Thyroid gland (tissue), 4 donors: ENCODE results near the gene GK. TPM values are rescaled to one million over a fixed set of nuclear protein-coding genes. Genes with fewer than 3 reads are reported as not detected.

ENCODE experiments used
- DNase-seq, 2 donors: peaks; one replicate each; pipeline ENCODE4 v3.0.0-alpha.2; 2019
- H3K27ac ChIP-seq, 3 donors: fragments of 200-600 bp; sonication (generic); 1 replicate in 2 of 3; 2 replicates in 1 of 3; pipeline ENCODE4 v1.5.1; 2016 to 2019; ENCODE audit warnings: mild to moderate bottlenecking in 1 of 3, moderate library complexity in 1 of 3
- H3K27me3 ChIP-seq: fragments of 200-600 bp; sonication (generic); one replicate; pipeline ENCODE4 v1.5.1; 2019
- H3K36me3 ChIP-seq, 2 donors: fragments of 200-600 bp; sonication (generic); one replicate each; pipeline ENCODE4 v1.5.1; 2016 to 2019
- H3K4me1 ChIP-seq, 2 donors: fragments of 200-600 bp; sonication (generic); one replicate each; pipeline ENCODE4 v1.5.1; 2017 to 2019
- H3K4me3 ChIP-seq, 3 donors: fragments of 200-600 bp; sonication (generic); replicated peaks in 1 of 3; 1 replicate in 2 of 3; 2 replicates in 1 of 3; pipeline ENCODE4 v1.5.1; 2016; ENCODE audit warnings: mild to moderate bottlenecking in 1 of 3
- H3K9me3 ChIP-seq: fragments of 200-600 bp; sonication (generic); one replicate; pipeline ENCODE4 v1.5.1; 2017
- POLR2A ChIP-seq, 2 donors: fragments of 450-650 bp; IDR thresholded peaks; one replicate each; pipeline ENCODE4 v1.6.1; 2017; ENCODE audit warnings: antibody characterized with exemption in 2 of 2, mild to moderate bottlenecking in 2 of 2, moderate library complexity in 1 of 2
- WGBS, 2 donors: methylation state at CpG; one replicate each; pipeline ENCODE4 v1.1.5; 2017; 5-methylcytosine and 5-hydroxymethylcytosine counted together
- intact Hi-C: fragments of 100-400 bp; cut with DNase I; formaldehyde crosslinking; loops from one replicate; pipeline ENCODE4 v1.15.1; 2023
- total RNA-seq, 4 donors: library from RNA; depleted of rRNA; stranded (reverse); fragments of >200 nt; gene quantifications; one replicate each; pipeline ENCODE4 v1.2.3, GENCODE V29; 2016
- TF ChIP-seq, protein P1 (sequence below), 6 experiments: fragments of 200-600 bp in 3 of 6; fragments of 450-650 bp in 3 of 6; sonication (generic) in 3 of 6; IDR thresholded peaks; one replicate each; pipeline ENCODE4 v1.5.1; 2016 to 2019; ENCODE audit warnings: antibody characterized with exemption in 6 of 6, mild to moderate bottlenecking in 2 of 6, inconsistent platforms in 1 of 6, moderate library complexity in 1 of 6

The GK gene
- total RNA-seq, 4 donors from 2014 or later: 4.8 to 10.7 (median 9.3) TPM

DNA sequence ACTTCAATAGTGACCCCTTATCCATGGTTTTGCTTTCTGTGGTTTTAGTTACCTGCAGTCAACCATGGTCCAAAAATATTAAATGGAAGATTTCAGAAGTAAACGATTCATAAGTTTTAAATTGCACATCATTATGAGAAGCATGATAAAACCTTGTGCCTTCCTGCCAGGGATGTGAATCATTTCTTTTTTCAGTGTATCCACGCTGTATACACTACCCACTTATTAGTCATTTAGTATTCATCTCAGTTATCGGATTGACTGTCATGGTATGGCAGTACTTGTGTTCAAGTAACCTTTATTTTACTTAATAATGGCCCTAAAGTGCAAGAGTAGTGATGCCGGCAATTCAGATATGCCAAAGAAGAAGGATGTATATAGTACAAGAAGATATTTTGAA, 38.0 kb upstream of the GK start:
- TF ChIP-seq POLR2A (IDR thresholded peaks at IDR 0.05): no peak
- TF ChIP-seq, protein P1, sequence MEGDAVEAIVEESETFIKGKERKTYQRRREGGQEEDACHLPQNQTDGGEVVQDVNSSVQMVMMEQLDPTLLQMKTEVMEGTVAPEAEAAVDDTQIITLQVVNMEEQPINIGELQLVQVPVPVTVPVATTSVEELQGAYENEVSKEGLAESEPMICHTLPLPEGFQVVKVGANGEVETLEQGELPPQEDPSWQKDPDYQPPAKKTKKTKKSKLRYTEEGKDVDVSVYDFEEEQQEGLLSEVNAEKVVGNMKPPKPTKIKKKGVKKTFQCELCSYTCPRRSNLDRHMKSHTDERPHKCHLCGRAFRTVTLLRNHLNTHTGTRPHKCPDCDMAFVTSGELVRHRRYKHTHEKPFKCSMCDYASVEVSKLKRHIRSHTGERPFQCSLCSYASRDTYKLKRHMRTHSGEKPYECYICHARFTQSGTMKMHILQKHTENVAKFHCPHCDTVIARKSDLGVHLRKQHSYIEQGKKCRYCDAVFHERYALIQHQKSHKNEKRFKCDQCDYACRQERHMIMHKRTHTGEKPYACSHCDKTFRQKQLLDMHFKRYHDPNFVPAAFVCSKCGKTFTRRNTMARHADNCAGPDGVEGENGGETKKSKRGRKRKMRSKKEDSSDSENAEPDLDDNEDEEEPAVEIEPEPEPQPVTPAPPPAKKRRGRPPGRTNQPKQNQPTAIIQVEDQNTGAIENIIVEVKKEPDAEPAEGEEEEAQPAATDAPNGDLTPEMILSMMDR (IDR thresholded peaks at IDR 0.05): no peak
- no peak overlapping the region for H3K27ac ChIP-seq

DNA sequence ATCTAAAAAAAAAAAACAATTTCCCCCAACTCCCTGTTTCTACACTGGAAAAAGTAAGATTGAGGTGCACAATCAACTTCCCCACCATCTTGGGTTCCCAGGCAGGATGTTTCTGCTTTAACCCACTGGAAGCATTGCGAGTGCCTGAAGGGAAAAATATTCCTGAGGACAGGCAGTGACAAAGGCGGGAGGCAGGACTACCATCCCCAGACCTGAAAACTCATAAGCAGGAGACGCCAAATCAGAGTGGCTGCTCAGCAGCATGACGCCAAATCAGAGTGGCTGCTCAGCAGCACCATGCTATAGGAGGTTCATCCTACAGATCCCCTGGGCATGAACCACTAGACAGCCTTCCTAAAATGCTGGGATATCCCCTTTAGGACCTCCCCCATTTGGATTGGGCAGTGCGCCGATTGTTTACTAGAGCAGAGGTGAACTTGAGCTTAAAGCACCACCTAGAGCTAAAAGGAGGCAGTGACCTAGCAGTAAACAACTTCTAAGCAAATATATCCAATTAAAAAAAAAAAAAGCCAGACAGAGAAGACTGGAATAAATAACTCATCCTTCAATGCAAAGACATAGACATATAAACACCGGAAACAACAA, 35.0 kb upstream of the GK start:
- TF ChIP-seq POLR2A (IDR thresholded peaks at IDR 0.05): no peak
- TF ChIP-seq, protein P1 (IDR thresholded peaks at IDR 0.05): no peak
- H3K4me1 ChIP-seq: no peaks in the 10 kb centered on the region
- no peak overlapping the region for H3K27ac ChIP-seq
- no peaks in the 10 kb centered on the region for H3K9me3 ChIP-seq
- no peak overlapping the region for H3K4me3 ChIP-seq
- 69 to 73% methylated on average over 7 of the region's 7 CpGs for WGBS, 2 donors
- H3K36me3 ChIP-seq: no peaks in the 10 kb centered on the region
- DNase-seq: no peak
- H3K27me3 ChIP-seq: no peaks in the 10 kb centered on the region
- intact Hi-C loops: no loop called here

More for the DNA sequence above, 38.0 kb upstream of the GK start:
- whole genome bisulfite sequencing, 2 donors: 66 to 87% methylated on average over 4 of the region's 4 CpGs
- H3K4me1 ChIP-seq: no peaks in the 10 kb centered on the region
- H3K4me3 ChIP-seq: no peak overlapping the region
- H3K27me3 ChIP-seq: no peaks in the 10 kb centered on the region
- no peaks in the 10 kb centered on the region for H3K36me3 ChIP-seq
- no peak for DNase-seq
- intact Hi-C loops: no loop called here
- H3K9me3 ChIP-seq: no peaks in the 10 kb centered on the region

DNA sequence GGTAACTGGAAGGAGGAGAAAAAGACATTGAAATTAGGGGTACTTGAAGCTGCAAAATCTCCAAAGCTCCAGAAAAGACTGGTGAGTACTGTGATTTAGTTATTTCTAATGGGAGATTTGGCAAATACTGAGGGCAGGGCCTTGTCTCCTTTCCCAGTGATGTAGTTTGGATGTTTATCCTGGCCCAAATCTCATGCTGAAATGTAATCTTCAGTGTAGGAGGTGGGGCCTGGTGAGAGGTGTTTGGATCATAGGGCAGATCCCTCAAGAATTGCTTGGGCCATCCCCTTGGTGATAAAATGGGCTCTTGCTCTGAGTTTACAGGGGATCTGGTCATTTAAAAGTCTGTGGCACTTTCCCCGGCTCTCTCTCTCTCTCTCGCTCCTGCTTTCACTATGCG, 33.1 kb upstream of the GK start:
- no peak overlapping the region for H3K27ac ChIP-seq
- no peaks in the 10 kb centered on the region for H3K9me3 ChIP-seq
- H3K4me1 ChIP-seq: no peaks in the 10 kb centered on the region
- H3K4me3 ChIP-seq: no peak overlapping the region
- intact Hi-C loops: no loop called here
- TF ChIP-seq POLR2A (IDR thresholded peaks at IDR 0.05): no peak
- TF ChIP-seq, protein P1 (IDR thresholded peaks at IDR 0.05): no peak
- WGBS, 2 donors: 92 to 97% methylated on average over 3 of the region's 3 CpGs
- H3K27me3 ChIP-seq: no peaks in the 10 kb centered on the region
- H3K36me3 ChIP-seq: no peaks in the 10 kb centered on the region
- DNase-seq: no peak

DNA sequence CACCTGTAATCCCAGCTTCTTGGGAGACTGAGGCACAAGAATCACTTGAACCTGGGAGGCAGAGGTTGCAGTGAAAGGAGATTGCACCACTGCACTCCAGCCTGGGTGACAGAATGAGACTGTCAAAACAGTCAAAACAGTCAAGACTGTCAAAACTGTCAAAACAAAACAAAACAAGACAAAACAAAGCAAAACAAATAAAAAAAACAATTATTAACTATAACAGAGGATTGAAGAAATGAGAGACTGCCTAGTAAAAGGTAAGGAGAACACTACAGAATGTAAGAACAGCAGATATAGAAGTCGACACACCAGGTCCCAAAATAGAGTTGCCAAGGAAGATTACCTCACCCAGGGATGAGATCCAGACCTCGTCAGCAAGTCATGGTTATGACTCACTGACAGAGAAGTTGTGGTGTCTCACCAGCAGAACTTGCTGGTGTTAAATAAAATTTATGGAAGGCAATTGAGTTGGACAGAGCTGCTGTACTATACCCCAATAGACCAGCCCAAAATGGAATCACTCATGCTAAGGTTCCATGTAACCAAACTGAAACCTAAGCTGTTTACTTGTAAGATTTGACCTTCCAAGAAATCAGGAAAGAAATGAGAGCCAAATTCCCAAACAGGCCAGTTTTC, 32.1 kb upstream of the GK start:
- Histone ChIP-seq H3K9me3 (no peaks in the 10 kb centered on the region), H3K36me3 (no peaks in the 10 kb centered on the region), H3K27me3 (no peaks in the 10 kb centered on the region), H3K4me3 (no peak overlapping the region), H3K27ac (no peak overlapping the region), H3K4me1 (no peaks in the 10 kb centered on the region)
- DNase-seq: no peak
- WGBS, 2 donors: 67 to 71% methylated on average over 2 of the region's 2 CpGs
- intact Hi-C loops: no loop called here
- TF ChIP-seq, protein P1 (IDR thresholded peaks at IDR 0.05): no peak
- TF ChIP-seq POLR2A (IDR thresholded peaks at IDR 0.05): no peak

DNA sequence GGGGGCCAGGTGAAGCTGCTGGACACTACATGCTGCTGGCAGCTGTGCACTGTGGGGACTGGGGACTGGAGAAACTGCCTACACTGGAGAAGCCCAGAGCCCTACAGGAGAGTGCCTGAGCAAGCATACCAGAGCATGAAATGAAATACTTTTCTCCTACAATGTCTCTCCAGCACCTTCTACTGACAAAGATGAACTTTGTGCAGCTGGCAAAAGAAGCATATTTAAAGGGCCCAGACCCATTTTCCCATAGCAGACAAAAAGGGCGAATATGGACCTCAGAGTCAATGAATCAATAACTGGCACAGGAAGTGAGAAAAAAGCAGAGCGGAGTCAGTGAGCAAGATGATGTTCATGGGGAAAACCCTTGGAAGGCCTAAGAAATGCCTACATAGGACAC, 30.9 kb upstream of the GK start:
- Histone ChIP-seq H3K4me1 (no peaks in the 10 kb centered on the region), H3K9me3 (no peaks in the 10 kb centered on the region), H3K27ac (no peak overlapping the region), H3K27me3 (no peaks in the 10 kb centered on the region), H3K4me3 (no peak overlapping the region), H3K36me3 (no peaks in the 10 kb centered on the region)
- intact Hi-C loops: no loop called here
- no peak for TF ChIP-seq POLR2A (IDR thresholded peaks at IDR 0.05)
- TF ChIP-seq, protein P1 (IDR thresholded peaks at IDR 0.05): no peak
- DNase-seq: no peak
- 95 to 97% methylated on average over 2 of the region's 2 CpGs for WGBS, 2 donors
